Left forelimb (tissue), 1 donor: ENCODE measurements around the gene LMO3.

ENCODE experiments used
- DNase-seq: peaks from one replicate; pipeline ENCODE4 v3.0.0-alpha.2; 2018; ENCODE audit warnings: low spot score

Gene LMO3

DNA sequence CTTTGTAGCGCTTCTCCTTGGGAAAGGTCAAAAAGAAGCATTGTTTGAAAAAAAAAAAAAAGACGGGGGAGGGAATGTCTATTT is at the start of gene LMO3:
Gene LMO3, minus strand, starts transcription at position 46 of the 84 bp plus-strand sequence. CDS start 5,302 bp downstream, outside the sequence.
- no peak for DNase-seq

DNA sequence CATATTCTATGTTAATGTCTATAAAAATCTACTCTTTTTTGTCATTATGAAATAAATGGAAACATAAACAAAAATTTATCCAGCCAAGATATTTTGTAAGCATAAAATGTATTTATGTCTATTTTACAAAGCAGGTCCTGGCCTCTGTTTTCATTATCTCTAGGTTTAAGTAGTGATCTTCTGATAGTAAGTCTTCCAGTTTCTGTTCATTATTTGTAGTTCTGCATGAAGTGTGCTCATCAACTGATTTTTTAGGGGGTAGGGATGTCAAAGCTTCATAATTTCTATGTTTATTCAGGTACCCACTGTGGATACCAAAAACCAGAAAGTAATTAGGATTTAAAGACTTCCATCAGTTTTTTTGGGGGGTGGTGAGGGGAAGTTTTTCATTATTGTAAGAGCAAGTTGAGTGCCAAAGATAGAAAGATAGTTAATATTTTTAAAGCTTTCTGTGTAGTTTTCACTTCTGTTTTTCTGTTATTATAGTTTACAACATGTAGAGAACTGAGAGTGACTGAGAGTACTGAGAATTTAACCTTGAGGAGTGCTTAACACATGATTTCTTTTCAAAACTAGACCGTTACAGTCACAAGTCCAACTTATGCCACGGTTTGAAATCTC is 30.6 kb upstream of the LMO3 start:
- no peak for DNase-seq

DNA sequence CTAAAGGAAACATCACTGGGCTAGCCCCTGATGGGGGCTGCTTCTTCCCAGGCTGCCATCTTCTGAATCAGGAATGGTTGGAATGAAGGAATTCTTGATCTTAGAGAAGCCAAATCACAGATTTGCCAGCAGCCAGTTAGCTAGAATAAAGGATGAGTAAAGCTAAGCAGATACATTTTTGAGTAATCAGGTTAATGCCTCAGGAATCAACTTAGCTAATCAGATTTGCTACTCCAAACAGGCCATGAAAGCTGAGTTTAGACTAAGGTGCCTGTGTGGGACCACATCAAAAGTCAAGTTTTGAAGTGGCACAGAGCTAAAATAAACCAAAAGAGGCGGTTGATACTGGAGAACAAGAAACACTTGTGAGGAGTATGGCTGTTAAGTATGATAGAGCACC is 28.8 kb upstream of the LMO3 start:
- no peak for DNase-seq

DNA sequence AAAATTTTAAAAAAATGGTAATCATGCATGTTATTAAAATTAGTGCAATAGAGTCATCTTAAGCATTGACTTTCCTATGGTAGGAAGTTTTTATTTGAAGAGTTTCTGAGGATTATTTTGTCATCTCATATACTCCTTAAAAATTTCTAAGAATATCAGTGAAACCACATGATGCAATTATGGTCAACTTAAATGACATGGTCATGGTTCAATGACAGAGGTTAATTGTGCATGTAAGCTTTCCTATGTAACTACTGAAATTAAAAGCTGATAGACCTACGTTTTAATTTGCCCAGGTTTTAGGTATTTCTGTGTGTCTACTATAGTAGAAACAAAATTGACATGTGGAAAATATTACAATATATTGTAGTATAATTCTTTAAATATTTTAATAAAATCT is 21.0 kb upstream of the LMO3 start:
- DNase-seq = no peak

DNA sequence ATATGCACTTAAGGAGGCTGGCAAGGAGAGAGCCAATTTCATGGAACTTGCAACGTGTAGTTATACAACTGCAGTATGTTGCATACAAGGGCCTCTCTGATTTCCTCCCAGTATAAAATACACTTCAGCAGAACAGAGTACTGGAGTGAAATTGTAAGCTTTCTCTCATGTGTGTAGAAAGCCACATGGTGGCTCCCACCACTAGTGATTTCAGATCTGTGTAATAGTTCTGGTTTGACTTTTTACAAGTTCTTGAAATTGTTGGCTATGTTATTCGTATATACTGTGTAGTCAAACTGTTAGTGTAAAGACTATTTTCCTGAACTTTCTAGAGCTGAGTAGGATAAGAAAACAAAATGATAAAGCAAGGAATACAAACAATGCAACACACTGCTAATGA is 16.4 kb upstream of the LMO3 start:
- no peak for DNase-seq

DNA sequence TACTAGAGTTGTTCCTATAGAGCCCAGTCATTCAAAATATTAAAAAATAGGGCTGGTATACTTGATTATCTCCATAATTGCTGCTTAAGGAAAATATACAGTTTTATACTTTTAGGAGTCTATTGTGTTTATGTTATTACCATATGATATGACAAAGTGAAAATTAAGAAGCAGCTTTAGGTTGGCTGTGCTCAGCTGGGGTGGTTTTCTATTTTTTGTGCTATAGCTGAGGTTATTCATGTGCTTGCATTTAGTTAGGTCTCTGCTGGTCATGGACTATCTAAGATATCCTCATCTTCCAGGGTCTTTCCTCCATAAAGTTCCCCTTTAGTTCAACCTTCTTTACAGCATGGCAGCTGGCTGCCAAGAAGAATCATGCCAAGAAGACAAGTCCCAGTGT is 13.6 kb upstream of the LMO3 start:
- DNase-seq = no peak

DNA sequence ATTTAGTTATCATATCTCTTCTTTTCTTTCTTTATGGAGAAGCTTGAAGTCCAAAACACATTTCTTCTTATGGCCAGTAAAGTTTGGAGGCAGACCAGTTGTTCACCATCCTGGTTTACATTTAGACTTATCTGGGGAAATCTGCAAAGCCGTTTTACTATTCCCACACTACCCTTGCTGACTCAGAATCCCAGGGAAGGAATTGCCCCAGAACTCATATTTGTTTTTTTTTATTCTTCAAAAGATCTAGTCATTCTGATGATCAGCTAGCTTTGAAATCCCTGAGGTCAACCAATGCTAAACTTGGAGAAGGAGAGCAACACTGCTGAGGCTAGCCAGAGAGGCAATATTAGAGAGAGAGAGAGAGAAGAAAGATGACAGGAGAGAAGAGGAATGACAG is 12.3 kb upstream of the LMO3 start:
- DNase-seq = no peak

DNA sequence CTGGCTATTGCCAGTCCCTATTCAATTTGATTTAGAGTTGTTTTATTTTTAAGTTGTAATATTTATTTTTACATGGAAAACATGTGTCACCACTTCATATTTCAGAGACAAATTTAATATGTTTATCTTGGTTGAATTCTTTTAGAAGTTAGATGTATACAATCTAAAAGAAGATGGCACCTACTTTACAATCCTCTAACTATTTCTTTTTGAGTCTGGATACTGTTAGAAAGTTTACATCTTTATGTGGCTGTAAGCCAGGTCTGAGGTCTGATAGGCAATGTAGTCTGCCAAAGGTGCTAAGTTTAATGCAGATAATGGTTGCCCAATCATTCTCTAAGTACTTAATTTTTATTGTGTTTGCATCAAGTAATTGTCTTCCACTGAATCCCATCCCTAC is 7.2 kb upstream of the LMO3 start:
- no peak for DNase-seq

DNA sequence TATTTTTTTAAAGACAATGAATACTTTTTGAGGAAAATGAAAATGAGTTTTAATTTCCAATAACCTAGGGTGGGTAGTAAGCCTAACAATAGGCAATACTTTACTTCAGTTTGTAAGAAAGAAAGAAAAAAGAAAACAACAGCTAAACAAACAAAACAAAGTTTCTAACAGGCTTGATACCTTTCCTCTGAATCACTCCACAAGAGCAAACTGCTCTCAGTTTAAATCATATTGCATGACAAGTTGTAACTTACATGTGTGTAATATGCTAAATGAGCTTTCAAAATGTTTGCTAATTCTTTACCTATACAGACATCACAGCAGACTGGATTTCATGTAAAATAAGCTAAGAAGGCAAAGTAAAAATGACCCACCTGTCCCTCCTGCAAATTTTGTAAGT is 6.7 kb upstream of the LMO3 start:
- DNase-seq = no peak

DNA sequence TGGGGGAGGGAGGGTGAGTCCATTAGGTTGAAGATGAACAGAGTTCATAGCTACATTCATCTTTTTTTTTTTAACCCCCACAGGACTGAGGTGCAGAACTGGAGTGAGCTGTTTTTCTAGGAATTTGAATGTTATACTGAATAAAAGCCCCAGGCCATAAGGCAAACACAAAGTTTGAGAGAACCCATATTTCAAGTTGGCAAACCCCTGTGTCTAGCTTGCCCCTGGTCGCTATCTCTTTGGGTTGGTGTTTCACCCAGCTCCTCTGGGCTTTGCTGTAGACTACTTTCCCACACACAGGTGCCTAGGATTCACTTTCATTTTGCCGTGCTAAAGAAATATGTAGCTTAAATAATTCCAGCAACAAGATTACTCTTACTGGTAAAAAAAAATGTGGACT is 5.2 kb upstream of the LMO3 start:
- DNase-seq = no peak

DNA sequence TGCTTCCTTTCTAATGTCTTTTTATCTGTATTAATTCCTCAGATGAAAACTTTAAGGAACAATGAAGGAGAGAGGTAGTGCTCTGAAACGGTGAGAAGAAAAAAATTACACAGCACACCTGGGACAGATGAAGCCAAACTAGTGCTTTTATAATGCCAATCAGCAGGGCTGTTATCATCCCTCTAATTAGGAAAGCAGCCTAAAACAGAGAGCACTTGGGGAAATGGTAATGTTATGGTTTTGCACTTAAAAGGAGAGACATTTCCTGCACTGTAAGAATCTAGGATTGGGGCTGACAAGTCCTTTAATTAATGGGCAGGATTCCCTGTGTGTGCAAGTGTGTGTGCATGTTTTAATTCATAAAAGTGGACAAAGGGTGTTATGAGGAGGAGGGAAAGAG is 4.8 kb upstream of the LMO3 start:
- DNase-seq = no peak

DNA sequence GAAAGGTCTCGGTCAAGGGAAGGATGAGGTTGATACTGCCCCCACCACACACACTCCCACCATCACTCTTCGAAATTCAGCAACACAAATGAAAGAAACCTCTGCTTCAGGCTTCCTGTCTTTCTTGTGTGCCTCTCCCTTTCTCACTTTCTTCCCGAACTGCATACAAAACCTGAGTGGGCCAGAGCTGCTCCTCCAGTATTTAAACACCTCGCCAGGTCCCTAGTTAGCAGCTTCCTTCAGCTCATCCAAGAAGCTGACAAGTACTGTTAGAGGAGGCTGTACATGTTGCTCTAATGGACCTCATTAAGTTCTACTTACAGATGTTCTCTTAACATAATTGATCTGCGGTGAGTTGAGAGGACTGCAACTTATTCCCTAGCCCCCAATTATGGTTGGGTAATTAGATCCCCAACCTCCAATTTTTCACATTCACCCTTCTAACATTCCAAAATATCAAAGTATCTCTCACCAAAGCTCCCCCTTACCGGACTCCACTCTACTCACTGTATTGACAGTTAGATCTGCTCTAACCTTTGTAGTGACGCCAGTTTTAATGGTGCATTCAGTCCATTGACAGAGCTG is 4.1 kb upstream of the LMO3 start:
- no peak for DNase-seq

DNA sequence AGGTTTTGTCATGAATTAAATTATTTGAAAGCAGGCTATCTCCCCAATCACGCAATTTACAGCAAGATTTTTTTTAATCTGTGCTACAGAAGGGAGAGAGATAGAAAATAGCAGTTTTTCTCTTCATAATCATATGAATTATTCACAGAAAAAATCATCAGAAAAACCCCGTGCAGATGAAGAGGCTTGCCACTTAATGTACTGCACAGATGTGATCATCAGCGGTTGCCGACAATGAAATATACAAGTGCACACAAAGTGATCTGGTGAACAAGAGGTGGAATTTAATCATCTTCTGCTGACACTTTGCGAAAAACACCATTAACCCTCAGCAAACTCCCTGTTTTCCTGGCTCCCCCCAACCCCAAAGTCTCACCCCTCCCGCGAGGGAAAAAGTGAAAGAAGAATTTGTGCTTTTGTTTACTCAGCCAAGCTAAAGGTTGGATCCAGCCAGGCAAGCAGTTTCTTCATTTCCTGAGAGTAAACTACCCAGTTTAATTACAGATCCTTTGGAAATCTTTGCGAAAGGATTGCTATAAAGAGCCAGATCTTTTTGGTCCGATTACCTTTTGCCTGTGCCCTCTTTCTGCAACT is 3.1 kb upstream of the LMO3 start:
- DNase-seq = no peak

DNA sequence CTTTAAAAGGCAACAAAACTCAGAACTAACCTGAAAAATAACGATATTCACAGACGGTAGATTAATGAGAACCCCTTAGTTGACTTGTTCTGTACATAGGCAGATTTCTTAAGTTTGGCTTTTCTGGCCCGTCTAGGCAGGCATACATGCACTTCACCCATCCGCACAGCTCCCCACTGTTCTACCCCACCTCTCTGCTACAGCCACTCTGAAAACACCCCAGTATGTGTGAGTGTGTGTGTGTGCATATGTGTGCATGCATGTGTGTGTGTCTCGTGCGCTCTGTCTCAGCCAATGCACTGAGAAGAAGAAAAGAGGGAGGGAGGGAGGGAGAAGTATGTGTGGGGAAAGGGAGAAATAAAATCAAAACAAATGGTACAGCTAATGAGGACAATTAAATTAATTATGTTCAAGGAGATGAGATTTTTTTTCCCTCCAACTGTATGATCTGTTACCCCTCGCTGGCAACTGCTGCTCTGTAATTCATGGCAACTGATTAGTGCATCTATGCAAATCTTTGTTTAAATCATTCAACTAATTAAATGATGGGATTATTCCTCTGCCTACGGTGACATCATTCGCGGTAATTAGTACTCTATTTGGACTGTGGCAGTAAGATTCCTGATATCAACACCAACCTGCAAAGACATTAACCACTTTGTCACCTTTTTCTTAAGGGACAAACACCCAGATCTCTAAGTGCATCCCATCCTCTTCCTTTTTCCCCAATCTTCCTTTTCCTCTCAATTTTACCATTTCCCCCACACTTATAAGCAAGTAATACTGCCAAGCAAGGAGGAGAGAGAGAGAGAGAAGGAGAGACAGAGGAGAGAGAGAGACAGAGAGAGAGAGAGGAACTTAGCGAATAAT is 2.2 kb upstream of the LMO3 start:
- DNase-seq = no peak

DNA sequence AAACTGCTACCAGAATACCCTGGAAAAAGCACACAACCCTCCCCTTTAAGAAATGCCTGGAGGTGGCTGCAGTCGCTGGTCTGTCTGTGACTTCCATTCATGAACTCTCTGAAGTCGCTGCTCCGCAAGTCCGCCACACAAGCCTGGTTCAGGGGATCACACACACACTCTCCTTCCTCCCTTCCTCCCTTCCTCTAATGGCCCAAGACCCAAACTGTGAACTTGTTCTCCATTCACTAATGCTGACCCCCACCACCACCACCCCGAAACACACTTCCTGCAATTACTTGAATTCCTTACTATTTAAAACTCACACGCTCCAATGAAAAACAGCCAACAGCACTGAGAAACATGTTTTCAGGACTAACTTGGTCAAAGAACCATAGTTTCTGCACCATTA is 1.0 kb upstream of the LMO3 start:
- no peak for DNase-seq

DNA sequence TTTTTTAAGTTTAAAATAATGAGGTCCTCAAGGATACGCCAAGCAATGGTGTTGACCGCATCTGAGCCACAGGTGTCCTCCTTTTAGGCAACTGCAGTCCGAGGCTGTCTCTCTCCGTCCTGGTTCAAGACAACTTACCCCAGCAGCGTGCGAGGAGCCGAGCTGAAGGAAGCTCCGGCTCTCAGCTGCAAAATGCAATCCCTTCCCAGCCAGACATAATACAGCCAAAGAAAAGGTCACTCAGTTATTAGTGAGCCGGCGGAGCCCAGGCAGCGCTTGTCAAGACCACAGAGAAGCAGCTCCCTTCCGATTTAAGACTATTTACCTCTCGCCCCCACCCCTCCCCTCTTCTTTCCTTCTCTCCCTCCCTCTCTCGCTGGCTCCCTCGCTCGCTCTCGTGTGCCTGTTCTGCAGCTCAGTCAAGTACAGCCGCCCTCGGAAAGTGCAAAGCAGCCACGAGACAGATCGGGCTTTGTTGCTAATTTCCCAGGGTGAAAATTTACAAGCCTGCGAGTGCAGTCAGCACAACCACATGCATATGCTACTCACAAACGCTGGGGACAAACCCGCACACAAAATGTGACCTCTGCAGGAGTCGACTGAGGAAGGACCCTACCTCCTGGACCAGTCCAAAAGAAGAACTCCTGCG is 363 bp upstream of the LMO3 start:
- DNase-seq = no peak

DNA sequence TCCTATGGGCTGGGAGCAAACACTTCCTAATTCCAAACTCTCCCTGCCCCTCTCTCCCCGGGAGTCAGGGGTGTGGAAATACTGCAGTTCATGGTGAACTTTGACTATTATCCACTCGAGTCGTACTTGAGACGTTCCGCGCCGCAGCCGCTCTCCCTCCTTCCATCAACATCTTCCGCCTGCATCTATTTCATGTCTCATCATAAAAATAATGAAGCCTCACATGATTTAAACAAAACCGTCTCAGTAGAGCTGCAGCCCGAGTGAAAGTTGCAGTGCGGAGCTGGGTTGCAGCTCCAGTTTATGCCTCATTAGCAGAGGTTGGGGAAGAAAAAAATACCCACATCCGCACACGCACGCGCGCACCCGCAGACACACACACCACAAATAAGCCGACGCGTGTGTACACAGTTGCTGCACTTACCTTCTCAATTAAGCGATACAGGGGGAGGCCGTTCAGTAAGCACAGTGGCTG is 283 bp downstream of the LMO3 start:
- no peak for DNase-seq

DNA sequence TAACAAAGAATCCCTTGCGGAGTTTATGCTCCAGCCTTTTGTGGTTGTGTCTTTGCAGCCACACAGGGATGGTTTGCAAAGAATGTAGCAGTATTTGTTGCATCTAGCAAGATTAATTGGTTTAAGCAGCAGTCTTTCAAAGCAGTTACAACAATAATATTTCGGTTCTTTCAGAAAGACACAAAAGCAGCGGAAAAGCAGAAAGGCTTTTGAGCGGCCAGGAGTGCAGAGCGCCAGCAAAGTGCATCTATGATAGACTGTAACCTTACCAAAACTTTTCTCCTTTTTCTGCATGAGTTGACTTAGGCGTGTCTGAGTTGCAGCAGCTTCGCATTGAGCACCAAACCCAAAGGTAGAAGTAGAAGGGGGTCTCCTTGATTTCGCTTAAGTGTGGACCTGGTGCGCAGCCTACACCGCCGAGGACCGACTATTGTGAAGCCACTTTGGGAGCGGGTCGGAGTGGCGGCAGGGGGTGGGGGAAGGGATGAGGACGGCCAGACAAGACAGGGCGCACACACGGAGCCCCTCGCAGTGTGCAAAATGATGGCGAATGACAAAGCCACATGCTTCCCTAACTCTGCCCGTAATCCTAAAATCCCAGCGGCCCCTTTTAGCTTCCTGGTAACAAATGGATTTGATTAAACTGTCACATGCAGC is 1.2 kb downstream of the LMO3 start:
- no peak for DNase-seq

DNA sequence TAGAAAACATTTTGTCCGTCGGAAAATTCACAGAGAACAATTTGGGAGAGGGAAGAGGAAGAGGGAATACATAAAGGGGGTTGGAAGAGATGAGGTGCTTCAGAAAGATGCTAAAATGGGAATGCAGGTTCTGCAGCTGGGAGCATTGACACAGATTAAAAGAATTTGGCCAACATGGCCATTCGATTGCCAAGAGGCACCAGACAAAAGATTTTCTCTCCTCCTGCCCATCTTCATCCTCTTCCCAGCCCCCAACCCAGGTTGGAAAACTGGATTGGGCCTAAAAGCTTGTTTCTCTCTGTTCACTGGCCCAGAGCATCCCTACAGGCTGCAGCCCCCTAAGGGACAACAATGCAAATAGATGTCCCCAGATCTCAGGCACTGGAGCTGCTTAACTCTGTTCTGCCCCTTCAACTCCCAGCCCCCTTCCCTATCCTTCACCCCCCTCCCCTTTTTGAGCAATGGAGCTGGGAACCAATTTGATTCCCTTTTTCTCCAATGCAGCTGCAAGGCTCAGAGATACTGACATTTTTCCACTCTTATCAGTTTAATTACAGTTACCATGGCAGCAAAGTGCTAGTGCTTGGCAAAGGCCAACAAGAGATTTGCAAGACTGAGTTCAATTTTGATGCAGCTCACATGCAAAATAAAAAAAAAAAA is 1.9 kb downstream of the LMO3 start:
- no peak for DNase-seq

DNA sequence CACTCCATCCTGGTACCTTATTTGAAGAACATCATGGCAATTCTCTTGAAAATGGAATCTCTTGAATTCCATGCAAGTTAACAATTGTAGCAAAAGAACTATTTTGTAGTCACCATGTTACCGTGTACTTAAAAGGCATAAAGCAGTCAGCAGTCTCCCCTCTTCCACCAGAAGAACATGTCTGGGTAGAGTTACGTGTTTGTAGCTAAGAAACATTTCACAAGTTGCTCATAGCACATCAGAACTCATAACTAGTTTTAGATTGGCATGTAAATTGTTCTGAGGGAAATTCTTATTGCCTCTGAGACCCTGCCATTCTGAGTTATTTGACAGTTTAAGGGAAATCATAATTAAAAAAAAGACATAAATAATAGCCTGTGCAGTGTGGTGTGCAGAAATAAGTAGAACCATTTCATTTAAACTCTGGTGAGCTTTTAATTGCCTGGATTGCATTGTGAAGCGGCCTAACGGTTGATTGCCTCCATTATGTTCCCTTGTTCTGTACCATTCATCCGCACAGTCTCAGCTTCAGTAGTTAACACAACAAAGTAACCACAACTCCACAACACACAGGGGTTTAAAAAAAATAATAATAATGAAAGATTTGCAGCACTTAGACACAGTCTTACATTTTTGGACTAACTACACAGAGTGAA is 2.6 kb downstream of the LMO3 start:
- no peak for DNase-seq

DNA sequence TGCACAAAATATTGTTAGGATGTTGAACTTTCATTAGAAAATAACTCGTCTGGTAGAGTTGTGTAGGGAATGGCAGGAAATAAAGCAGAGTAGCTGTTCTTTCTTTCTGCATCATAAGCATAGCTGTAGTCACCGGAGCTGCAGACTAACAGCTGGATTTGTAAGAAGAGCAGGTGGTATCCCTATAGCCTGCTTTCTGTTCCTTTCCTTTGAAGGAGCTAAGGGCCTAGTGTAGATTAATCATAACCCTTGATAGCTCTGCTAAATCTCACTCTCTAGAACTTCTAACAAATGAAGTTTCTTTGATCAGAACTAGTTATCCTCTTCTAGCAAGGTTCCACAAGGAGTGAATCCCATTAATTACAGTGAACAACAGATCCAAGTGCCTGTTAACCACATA is 3.5 kb downstream of the LMO3 start:
- no peak for DNase-seq
